Gastrocnemius medialis (tissue), 4 donors: Measurements from ENCODE around the gene DDI1. TPM values are rescaled to one million over a fixed set of nuclear protein-coding genes. Genes with fewer than 3 reads are reported as not detected.

ENCODE experiments used
- ATAC-seq, 2 donors: fragments of 150-250 bp; one replicate each; pipeline ENCODE4 v1.9.1; 2016
- DNase-seq, 2 donors: peaks; one replicate each; pipeline ENCODE4 v3.0.0-alpha.2; 2019
- H3K27ac ChIP-seq, 4 donors: fragments of 200-600 bp; sonication (generic); 1 replicate in 1 of 4; 2 replicates in 3 of 4; pipeline ENCODE4 v1.5.1; 2016 to 2018; ENCODE audit warnings: mild to moderate bottlenecking in 2 of 4, moderate library complexity in 1 of 4
- H3K27me3 ChIP-seq, 3 donors: fragments of 200-600 bp; sonication (generic) in 2 of 3; 1 replicate in 1 of 3; 2 replicates in 2 of 3; pipeline versions ENCODE4 v1.5.1 to v1.6.0; 2016 to 2019; ENCODE audit warnings: mild to moderate bottlenecking in 1 of 3, moderate library complexity in 1 of 3
- H3K36me3 ChIP-seq, 2 donors: fragments of 200-600 bp; sonication (generic) in 1 of 2; one replicate each; pipeline ENCODE4 v1.5.1; 2017 to 2018
- H3K4me1 ChIP-seq, 2 donors: fragments of 200-600 bp; sonication (generic) in 1 of 2; one replicate each; pipeline ENCODE4 v1.5.1; 2016 to 2017; ENCODE audit warnings: mild to moderate bottlenecking in 2 of 2
- H3K4me3 ChIP-seq, 4 donors: fragments of 200-600 bp; sonication (generic) in 3 of 4; 1 replicate in 1 of 4; 2 replicates in 3 of 4; pipeline ENCODE4 v1.5.1; 2016 to 2019; ENCODE audit warnings: mild to moderate bottlenecking in 2 of 4
- H3K9me3 ChIP-seq, 3 donors: fragments of 200-600 bp; sonication (generic) in 2 of 3; 1 replicate in 1 of 3; 2 replicates in 2 of 3; pipeline ENCODE4 v1.5.1; 2016 to 2019
- POLR2A ChIP-seq, 2 donors: fragments of 450-650 bp; IDR thresholded peaks; one replicate each; pipeline ENCODE4 v1.6.1; 2017; ENCODE audit warnings: antibody characterized with exemption in 2 of 2, mild to moderate bottlenecking in 2 of 2, moderate library complexity in 2 of 2
- in situ Hi-C, 4 donors: fragments of 200-750 bp; cut with MboI; loops; one replicate each; pipeline versions ENCODE4 v1.15.0 to v1.8.0; 2017; ENCODE audit warnings: low sequenced_read_pairs in 4 of 4
- intact Hi-C: fragments of 100-400 bp; cut with DNase I; formaldehyde crosslinking; loops from one replicate; pipeline ENCODE4 v1.15.1; 2023; ENCODE audit warnings: low total_unique reads
- total RNA-seq, 4 donors: library from RNA; depleted of rRNA; stranded (reverse); fragments of >200 nt; gene quantifications; one replicate each; pipeline versions ENCODE4 v1.1.0 to v1.2.3, GENCODE V29; 2016
- TF ChIP-seq, protein P1 (sequence below), 5 experiments: fragments of 450-650 bp in 3 of 5; fragments of 200-600 bp in 2 of 5; sonication (generic) in 2 of 5; IDR thresholded peaks in 4 of 5; conservative IDR thresholded peaks in 1 of 5; 1 replicate in 4 of 5; 2 replicates in 1 of 5; pipeline ENCODE4 v1.5.1; 2016 to 2019; ENCODE audit warnings: antibody characterized with exemption in 5 of 5, mild to moderate bottlenecking in 3 of 5, moderate library complexity in 3 of 5

Gene DDI1
- total RNA-seq, 4 donors from 2014 or later: not detected

- DNase-seq (no peak), ATAC-seq (no peak)
- intact Hi-C loops (no loop called here), in situ Hi-C loops (no loop called here)
- H3K9me3 ChIP-seq: no peaks in the 10 kb centered on the region
- H3K4me3 ChIP-seq: no peak overlapping the region
- no peak for TF ChIP-seq POLR2A (IDR thresholded peaks at IDR 0.05)
- TF ChIP-seq, protein P1, sequence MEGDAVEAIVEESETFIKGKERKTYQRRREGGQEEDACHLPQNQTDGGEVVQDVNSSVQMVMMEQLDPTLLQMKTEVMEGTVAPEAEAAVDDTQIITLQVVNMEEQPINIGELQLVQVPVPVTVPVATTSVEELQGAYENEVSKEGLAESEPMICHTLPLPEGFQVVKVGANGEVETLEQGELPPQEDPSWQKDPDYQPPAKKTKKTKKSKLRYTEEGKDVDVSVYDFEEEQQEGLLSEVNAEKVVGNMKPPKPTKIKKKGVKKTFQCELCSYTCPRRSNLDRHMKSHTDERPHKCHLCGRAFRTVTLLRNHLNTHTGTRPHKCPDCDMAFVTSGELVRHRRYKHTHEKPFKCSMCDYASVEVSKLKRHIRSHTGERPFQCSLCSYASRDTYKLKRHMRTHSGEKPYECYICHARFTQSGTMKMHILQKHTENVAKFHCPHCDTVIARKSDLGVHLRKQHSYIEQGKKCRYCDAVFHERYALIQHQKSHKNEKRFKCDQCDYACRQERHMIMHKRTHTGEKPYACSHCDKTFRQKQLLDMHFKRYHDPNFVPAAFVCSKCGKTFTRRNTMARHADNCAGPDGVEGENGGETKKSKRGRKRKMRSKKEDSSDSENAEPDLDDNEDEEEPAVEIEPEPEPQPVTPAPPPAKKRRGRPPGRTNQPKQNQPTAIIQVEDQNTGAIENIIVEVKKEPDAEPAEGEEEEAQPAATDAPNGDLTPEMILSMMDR (IDR thresholded peaks at IDR 0.05 in 4 of 5, conservative IDR thresholded peaks at IDR 0.05 in 1 of 5): no peak
- no peaks in the 10 kb centered on the region for H3K36me3 ChIP-seq
- no peaks in the 10 kb centered on the region for H3K4me1 ChIP-seq
- no peak overlapping the region for H3K27ac ChIP-seq
- H3K27me3 ChIP-seq: no peaks in the 10 kb centered on the region
Observed at GRCh38 chr11:104064034-104064630, 27.7 kb downstream of the DDI1 start.

DNA sequence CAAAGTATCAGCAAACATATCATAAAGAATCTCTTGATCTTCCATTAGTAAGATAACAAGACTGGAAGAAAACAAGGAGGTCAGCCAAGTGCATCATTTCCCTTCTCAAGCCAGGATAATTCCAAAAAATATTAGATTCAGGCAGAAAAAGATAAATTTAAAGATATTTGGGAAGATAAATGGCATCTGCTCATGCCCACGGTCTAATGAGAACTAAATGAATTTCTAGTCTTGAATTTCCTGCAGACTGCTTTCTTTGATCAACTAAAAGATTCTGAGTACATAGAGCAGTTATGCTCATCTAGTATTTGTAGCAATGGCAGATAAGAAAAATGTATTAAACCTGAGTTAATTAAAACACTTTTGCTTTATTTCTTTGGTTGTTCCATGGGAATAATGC is 31.1 kb downstream of the DDI1 start:
- H3K4me1 ChIP-seq: no peaks in the 10 kb centered on the region
- ATAC-seq (no peak), DNase-seq (no peak)
- no peaks in the 10 kb centered on the region for H3K27me3 ChIP-seq
- no peak overlapping the region for H3K27ac ChIP-seq
- no peak for TF ChIP-seq POLR2A (IDR thresholded peaks at IDR 0.05)
- TF ChIP-seq, protein P1 (IDR thresholded peaks at IDR 0.05 in 4 of 5, conservative IDR thresholded peaks at IDR 0.05 in 1 of 5): no peak
- in situ Hi-C loops: no loop called here
- H3K9me3 ChIP-seq: no peaks in the 10 kb centered on the region
- intact Hi-C loops: no loop called here
- H3K36me3 ChIP-seq: no peaks in the 10 kb centered on the region
- no peak overlapping the region for H3K4me3 ChIP-seq

DNA sequence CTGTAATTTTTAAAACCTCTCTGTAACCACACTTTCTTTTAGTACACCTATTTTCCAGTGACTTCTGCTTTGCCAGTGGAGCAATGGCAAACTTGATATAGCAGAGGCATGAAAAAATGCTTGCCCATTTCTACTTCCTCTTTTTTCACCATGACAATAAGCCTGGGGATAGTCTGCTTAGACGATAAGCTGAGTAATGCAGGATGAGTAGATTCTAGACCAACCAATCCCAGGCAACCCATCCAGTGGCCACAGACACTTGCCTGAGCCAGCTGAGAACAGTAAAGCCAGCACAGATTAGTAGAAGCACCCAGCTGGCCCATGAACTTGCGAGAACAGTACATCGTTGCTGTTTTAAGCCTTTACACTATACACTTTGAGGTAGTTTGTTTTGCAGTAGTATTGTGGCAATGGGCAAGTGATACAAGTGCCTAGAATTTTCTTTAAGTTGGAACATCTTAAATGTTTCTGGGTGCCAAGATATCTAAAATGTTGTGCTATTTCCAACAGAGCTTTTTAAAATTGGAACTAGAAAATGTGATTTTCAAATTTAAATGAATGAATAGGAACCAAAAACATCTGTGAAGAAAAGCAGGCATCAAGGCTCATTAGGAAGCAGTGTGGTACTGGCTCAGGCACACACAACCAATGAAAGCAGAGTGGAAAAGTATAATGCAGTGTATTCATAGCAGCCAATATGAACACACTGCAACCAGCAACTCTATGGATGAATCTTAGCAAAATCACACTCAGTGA is 37.7 kb downstream of the DDI1 start:
- in situ Hi-C loops (no loop called here), intact Hi-C loops (no loop called here)
- DNase-seq (no peak), ATAC-seq (no peak)
- Histone ChIP-seq H3K27ac (no peak overlapping the region), H3K9me3 (no peaks in the 10 kb centered on the region), H3K36me3 (no peaks in the 10 kb centered on the region), H3K4me1 (no peaks in the 10 kb centered on the region), H3K27me3 (no peaks in the 10 kb centered on the region), H3K4me3 (no peak overlapping the region)
- no peak for TF ChIP-seq POLR2A (IDR thresholded peaks at IDR 0.05)
- TF ChIP-seq, protein P1 (IDR thresholded peaks at IDR 0.05 in 4 of 5, conservative IDR thresholded peaks at IDR 0.05 in 1 of 5): no peak

DNA sequence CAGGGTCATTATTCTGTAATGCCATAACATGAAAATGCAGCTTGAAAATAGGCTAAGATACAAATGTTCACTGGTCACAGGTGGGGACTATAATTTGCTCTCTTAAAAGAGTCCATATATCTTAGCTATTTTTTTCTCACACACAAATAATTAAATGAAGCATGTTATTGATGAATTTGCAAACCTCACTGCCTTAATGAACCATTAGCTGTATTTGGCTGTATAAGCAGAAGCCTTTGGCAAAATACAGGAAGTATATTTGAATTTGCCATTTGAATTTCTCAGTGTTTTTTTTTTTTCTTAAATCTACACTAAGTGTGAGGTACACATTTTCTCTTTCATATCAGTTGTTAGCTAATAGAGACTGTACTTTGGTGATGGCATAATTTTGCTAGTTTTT is 38.7 kb downstream of the DDI1 start:
- Histone ChIP-seq H3K4me3 (no peak overlapping the region), H3K36me3 (no peaks in the 10 kb centered on the region), H3K27me3 (no peaks in the 10 kb centered on the region), H3K4me1 (no peaks in the 10 kb centered on the region), H3K9me3 (no peaks in the 10 kb centered on the region), H3K27ac (no peak overlapping the region)
- intact Hi-C loops: no loop called here
- in situ Hi-C loops: no loop called here
- ATAC-seq (no peak), DNase-seq (no peak)
- TF ChIP-seq, protein P1 (IDR thresholded peaks at IDR 0.05 in 4 of 5, conservative IDR thresholded peaks at IDR 0.05 in 1 of 5): no peak
- TF ChIP-seq POLR2A (IDR thresholded peaks at IDR 0.05): no peak
